Upper lobe of left lung (tissue), 6 donors: Measurements from ENCODE around the gene TAF6. TPM values are rescaled to one million over a fixed set of nuclear protein-coding genes. Genes with fewer than 3 reads are reported as not detected.

Source experiments
- ATAC-seq, 2 donors: fragments of 200-7000 bp; cut with Tn5 transposase; one replicate each; pipeline ENCODE4 v1.9.1; 2022; ENCODE audit warnings: mild to moderate bottlenecking in 2 of 2, moderate library complexity in 2 of 2; ENCODE audit not compliant: low FRiP score in 2 of 2
- DNase-seq, 2 donors: peaks; one replicate each; pipeline ENCODE4 v3.0.0-alpha.2; 2019 to 2020
- H3K27ac ChIP-seq, 4 donors: fragments of 200-600 bp; sonication (generic); one replicate each; pipeline ENCODE4 v1.5.1; 2016 to 2019
- H3K27me3 ChIP-seq, 4 donors: fragments of 200-600 bp; sonication (generic); one replicate each; pipeline ENCODE4 v1.5.1; 2017 to 2019
- H3K36me3 ChIP-seq, 4 donors: fragments of 200-600 bp; sonication (generic); one replicate each; pipeline ENCODE4 v1.5.1; 2016 to 2019
- H3K4me1 ChIP-seq, 4 donors: fragments of 200-600 bp; sonication (generic); one replicate each; pipeline ENCODE4 v1.5.1; 2018 to 2019
- H3K4me3 ChIP-seq, 4 donors: fragments of 200-600 bp; sonication (generic); one replicate each; pipeline ENCODE4 v1.5.1; 2017 to 2019; ENCODE audit warnings: mild to moderate bottlenecking in 2 of 4, moderate library complexity in 1 of 4
- H3K9me3 ChIP-seq, 4 donors: fragments of 200-600 bp; sonication (generic); one replicate each; pipeline ENCODE4 v1.5.1; 2018 to 2019
- EP300 ChIP-seq, 4 donors: sonication (generic); formaldehyde crosslinking; IDR thresholded peaks; one replicate each; pipeline ENCODE4 v1.5.1; 2017; ENCODE audit warnings: antibody characterized with exemption in 4 of 4, control low read depth in 2 of 4
- POLR2A ChIP-seq, 4 donors: fragments of 450-650 bp; IDR thresholded peaks; one replicate each; pipeline ENCODE4 v1.5.1; 2016 to 2017; ENCODE audit warnings: antibody characterized with exemption in 4 of 4, mild to moderate bottlenecking in 2 of 4
- POLR2AphosphoS5 ChIP-seq, 2 donors: sonication (generic); formaldehyde crosslinking; IDR thresholded peaks; one replicate each; pipeline ENCODE4 v1.5.1; 2017; ENCODE audit warnings: antibody characterized with exemption in 2 of 2
- WGBS, 2 donors: methylation state at CpG; one replicate each; pipeline ENCODE4 v1.1.5; 2017 to 2018; 5-methylcytosine and 5-hydroxymethylcytosine counted together
- total RNA-seq, 6 donors: library from RNA; depleted of rRNA in 4 of 6; stranded (reverse); fragments of >200 nt in 4 of 6; gene quantifications; one replicate each; pipeline versions ENCODE4 v1.1.0 to v1.2.1, GENCODE V29; 2016 to 2021
- TF ChIP-seq, protein P1 (sequence below), 6 experiments: fragments of 450-650 bp in 4 of 6; fragments of 200-600 bp in 2 of 6; sonication (generic) in 2 of 6; IDR thresholded peaks; one replicate each; pipeline ENCODE4 v1.5.1; 2016 to 2019; ENCODE audit warnings: antibody characterized with exemption in 6 of 6
- donor health status: DM: no; HTN: no; CAD: no; lungs with moderate emphysema.
- donor health status: DM: no; HTN: yes; CAD: no; lungs with severe emphysema.

The TAF6 gene
- total RNA-seq, 6 donors from 2014 or later, result 33.4 to 76.5 (median 53.0) TPM

- ATAC-seq, result no peak
- TF ChIP-seq EP300 (IDR thresholded peaks at IDR 0.05) (no peak), POLR2AphosphoS5 (IDR thresholded peaks at IDR 0.05) (no peak), POLR2A (IDR thresholded peaks at IDR 0.05) (no peak)
- TF ChIP-seq, protein P1, sequence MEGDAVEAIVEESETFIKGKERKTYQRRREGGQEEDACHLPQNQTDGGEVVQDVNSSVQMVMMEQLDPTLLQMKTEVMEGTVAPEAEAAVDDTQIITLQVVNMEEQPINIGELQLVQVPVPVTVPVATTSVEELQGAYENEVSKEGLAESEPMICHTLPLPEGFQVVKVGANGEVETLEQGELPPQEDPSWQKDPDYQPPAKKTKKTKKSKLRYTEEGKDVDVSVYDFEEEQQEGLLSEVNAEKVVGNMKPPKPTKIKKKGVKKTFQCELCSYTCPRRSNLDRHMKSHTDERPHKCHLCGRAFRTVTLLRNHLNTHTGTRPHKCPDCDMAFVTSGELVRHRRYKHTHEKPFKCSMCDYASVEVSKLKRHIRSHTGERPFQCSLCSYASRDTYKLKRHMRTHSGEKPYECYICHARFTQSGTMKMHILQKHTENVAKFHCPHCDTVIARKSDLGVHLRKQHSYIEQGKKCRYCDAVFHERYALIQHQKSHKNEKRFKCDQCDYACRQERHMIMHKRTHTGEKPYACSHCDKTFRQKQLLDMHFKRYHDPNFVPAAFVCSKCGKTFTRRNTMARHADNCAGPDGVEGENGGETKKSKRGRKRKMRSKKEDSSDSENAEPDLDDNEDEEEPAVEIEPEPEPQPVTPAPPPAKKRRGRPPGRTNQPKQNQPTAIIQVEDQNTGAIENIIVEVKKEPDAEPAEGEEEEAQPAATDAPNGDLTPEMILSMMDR (IDR thresholded peaks at IDR 0.05), result no peak
- no peaks in the 10 kb centered on the region for H3K27me3 ChIP-seq
- no peaks in the 10 kb centered on the region for H3K9me3 ChIP-seq
- H3K27ac ChIP-seq, result no peak overlapping the region
- peaks cover 23 to 44% (median 26%) of the 10 kb centered on the region in 4 donors for H3K4me1 ChIP-seq
- WGBS, 2 donors, result 73 to 83% methylated on average over 13 of the region's 13 CpGs
- no peak overlapping the region for H3K4me3 ChIP-seq
- no peak for DNase-seq
- H3K36me3 ChIP-seq, result peaks cover 0 to 6% (median 0%) of the 10 kb centered on the region in 4 donors
These were observed 2.9 kb upstream of the TAF6 start for GRCh38 chr7:100122067-100122466.

- H3K4me1 ChIP-seq, result peaks cover 17 to 37% (median 19%) of the 10 kb centered on the region in 4 donors
- H3K4me3 ChIP-seq, result peak overlapping the region in 1 of 4 donors; percentile 91
- DNase-seq, result no peak
- 12 to 36% methylated on average over 1 of the region's 1 CpG for WGBS, 2 donors
- peaks cover 0 to 6% (median 0%) of the 10 kb centered on the region in 4 donors for H3K36me3 ChIP-seq
- TF ChIP-seq POLR2A (IDR thresholded peaks at IDR 0.05), result no peak
- TF ChIP-seq, protein P1 (IDR thresholded peaks at IDR 0.05), result no peak
- no peak for TF ChIP-seq EP300 (IDR thresholded peaks at IDR 0.05)
- no peak for TF ChIP-seq POLR2AphosphoS5 (IDR thresholded peaks at IDR 0.05)
- H3K27me3 ChIP-seq, result no peaks in the 10 kb centered on the region
- no peak for ATAC-seq
- H3K9me3 ChIP-seq, result no peaks in the 10 kb centered on the region
- H3K27ac ChIP-seq, result peak overlapping the region; percentile 79 to 89 (median 86)
These were observed 1.5 kb upstream of the TAF6 start for GRCh38 chr7:100120733-100121036.

- H3K27me3 ChIP-seq, result no peaks in the 10 kb centered on the region
- no peaks in the 10 kb centered on the region for H3K9me3 ChIP-seq
- peaks cover 16 to 31% (median 17%) of the 10 kb centered on the region in 4 donors for H3K4me1 ChIP-seq
- TF ChIP-seq POLR2AphosphoS5 (IDR thresholded peaks at IDR 0.05) (no peak), EP300 (IDR thresholded peaks at IDR 0.05) (no peak)
- TF ChIP-seq, protein P1 (IDR thresholded peaks at IDR 0.05), result no peak
- peak overlapping the region; percentile 42 to 91 (median 68) for H3K4me3 ChIP-seq
- DNase-seq, result peak in 1 of 2 donors; percentile 41
- H3K36me3 ChIP-seq, result peaks cover 0 to 6% (median 0%) of the 10 kb centered on the region in 4 donors
- peak overlapping the region; percentile 79 to 89 (median 86) for H3K27ac ChIP-seq
- 25 to 44% methylated on average over 11 to 19 of the region's 19 CpGs for WGBS, 2 donors
- peak; percentile 67 to 84 for ATAC-seq
These were observed 993 bp upstream of the TAF6 start for GRCh38 chr7:100119970-100120732.

- Histone ChIP-seq H3K27me3 (no peaks in the 10 kb centered on the region), H3K9me3 (no peaks in the 10 kb centered on the region), H3K27ac (peak overlapping the region; percentile 79 to 89 (median 86)), H3K4me1 (peaks cover 16 to 26% (median 17%) of the 10 kb centered on the region in 4 donors), H3K36me3 (peaks cover 3 to 12% (median 7%) of the 10 kb centered on the region in 4 donors), H3K4me3 (peak overlapping the region; percentile 54 to 96 (median 87))
- ATAC-seq (no peak), DNase-seq (no peak)
- WGBS, 2 donors, result 19 to 22% methylated on average over 18 of the region's 18 CpGs
- TF ChIP-seq EP300 (IDR thresholded peaks at IDR 0.05) (no peak), POLR2A (IDR thresholded peaks at IDR 0.05) (no peak), POLR2AphosphoS5 (IDR thresholded peaks at IDR 0.05) (no peak)
- TF ChIP-seq, protein P1 (IDR thresholded peaks at IDR 0.05), result no peak
These were observed 628 bp downstream of the TAF6 start for GRCh38 chr7:100118388-100119071.
